DND-41 (cell line): ENCODE results near the gene RIN3.

Source experiments
- EZH2 ChIP-seq: IDR thresholded peaks from 3 replicates; pipeline ENCODE4 v1.6.1; 2012; ENCODE audit warnings: borderline replicate concordance, low read depth, mild to moderate bottlenecking, moderate library complexity, low read length, inconsistent platforms; ENCODE audit not compliant: severe bottlenecking
- TF ChIP-seq, protein P1 (sequence below): IDR thresholded peaks from 2 replicates; pipeline ENCODE4 v1.5.1; 2012; ENCODE audit warnings: borderline replicate concordance, low read length, moderate library complexity, mild to moderate bottlenecking; ENCODE audit not compliant: poor library complexity, severe bottlenecking; ENCODE audit errors: extremely low read depth

DNA sequence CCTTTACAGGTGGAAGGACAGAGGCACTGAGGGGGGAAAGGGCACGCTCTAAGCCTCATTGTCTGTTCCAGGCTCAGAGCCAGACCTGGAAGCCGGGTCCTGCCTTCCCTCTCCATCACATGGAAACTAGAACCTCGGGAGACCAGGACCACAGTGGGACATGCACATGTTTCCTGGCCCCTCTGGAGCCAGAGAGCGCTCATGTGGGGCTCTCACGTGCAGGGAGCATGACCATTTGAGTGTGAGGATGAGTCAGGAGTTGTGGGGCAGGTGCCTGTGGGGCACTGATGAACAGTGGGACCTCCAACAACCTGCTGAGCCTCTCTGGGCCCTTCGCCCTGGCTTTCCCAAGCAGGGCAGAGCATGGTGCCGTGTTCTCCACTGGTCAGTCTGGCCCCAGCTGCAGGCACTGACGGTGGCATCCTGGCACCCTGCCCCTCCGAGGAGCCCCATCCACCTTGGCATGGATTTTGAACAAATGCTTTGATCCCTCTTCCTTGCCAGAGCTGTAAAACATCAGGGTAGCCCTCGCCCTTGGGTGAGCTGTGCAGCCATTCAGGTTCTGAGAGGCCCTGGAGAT, 100.2 kb downstream of the RIN3 start:
- TF ChIP-seq, protein P1, sequence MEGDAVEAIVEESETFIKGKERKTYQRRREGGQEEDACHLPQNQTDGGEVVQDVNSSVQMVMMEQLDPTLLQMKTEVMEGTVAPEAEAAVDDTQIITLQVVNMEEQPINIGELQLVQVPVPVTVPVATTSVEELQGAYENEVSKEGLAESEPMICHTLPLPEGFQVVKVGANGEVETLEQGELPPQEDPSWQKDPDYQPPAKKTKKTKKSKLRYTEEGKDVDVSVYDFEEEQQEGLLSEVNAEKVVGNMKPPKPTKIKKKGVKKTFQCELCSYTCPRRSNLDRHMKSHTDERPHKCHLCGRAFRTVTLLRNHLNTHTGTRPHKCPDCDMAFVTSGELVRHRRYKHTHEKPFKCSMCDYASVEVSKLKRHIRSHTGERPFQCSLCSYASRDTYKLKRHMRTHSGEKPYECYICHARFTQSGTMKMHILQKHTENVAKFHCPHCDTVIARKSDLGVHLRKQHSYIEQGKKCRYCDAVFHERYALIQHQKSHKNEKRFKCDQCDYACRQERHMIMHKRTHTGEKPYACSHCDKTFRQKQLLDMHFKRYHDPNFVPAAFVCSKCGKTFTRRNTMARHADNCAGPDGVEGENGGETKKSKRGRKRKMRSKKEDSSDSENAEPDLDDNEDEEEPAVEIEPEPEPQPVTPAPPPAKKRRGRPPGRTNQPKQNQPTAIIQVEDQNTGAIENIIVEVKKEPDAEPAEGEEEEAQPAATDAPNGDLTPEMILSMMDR: no peak
- no peak for TF ChIP-seq EZH2
